ENCODE measurements around the gene IRF8. TPM values are rescaled to one million over a fixed set of nuclear protein-coding genes. Genes with fewer than 3 reads are reported as not detected.
"Not testable (repeated sequence)": the region's sequence is repeated elsewhere in the genome, so short reads cannot be mapped to it uniquely, and the experiment has no call there.

IRF8 gene
- polyA plus RNA-seq, 12 donors, result 3.8 to 30.9 (median 5.8) TPM; not detected in 1

- DNase-seq, result no peak
These were observed 7.8 kb upstream of the IRF8 start for GRCh38 chr16:85891033-85891775.

- no peak for DNase-seq
These were observed 7.2 kb upstream of the IRF8 start for GRCh38 chr16:85891776-85892166.

GRCh38 chr16:85892760-85893159, 6.2 kb upstream of the IRF8 start:
- no peak for DNase-seq

- DNase-seq, result no peak
These were observed 4.7 kb upstream of the IRF8 start for GRCh38 chr16:85894266-85894665.

- no peak for DNase-seq
These were observed 1.6 kb upstream of the IRF8 start for GRCh38 chr16:85897382-85897781.

- no peak for DNase-seq
These were observed 482 bp downstream of the IRF8 start for GRCh38 chr16:85899444-85899843.

- no peak for DNase-seq
These were observed 1.2 kb downstream of the IRF8 start for GRCh38 chr16:85900027-85900792.

GRCh38 chr16:85901110-85901509, 2.1 kb downstream of the IRF8 start:
- DNase-seq, result no peak

GRCh38 chr16:85901773-85902365, 2.9 kb downstream of the IRF8 start:
- DNase-seq, result no peak

GRCh38 chr16:85902366-85903155, 3.6 kb downstream of the IRF8 start:
- DNase-seq, result no peak

GRCh38 chr16:85903559-85903958, 4.6 kb downstream of the IRF8 start:
- DNase-seq, result no peak

GRCh38 chr16:85905110-85906095, 6.4 kb downstream of the IRF8 start:
- DNase-seq, result no peak

GRCh38 chr16:85906349-85906748, 7.4 kb downstream of the IRF8 start:
- DNase-seq, result no peak

- not testable (repeated sequence) for DNase-seq
These were observed 8.3 kb downstream of the IRF8 start for GRCh38 chr16:85907231-85907630.

GRCh38 chr16:85908444-85908843, 9.5 kb downstream of the IRF8 start:
- DNase-seq, result no peak

- peak; percentile 71 for DNase-seq
These were observed 10.1 kb downstream of the IRF8 start for GRCh38 chr16:85908889-85909589.

- DNase-seq, result no peak
These were observed 11.2 kb downstream of the IRF8 start for GRCh38 chr16:85909932-85910853.

GRCh38 chr16:85910854-85911247, 11.9 kb downstream of the IRF8 start:
- DNase-seq, result no peak
